Renal cortical epithelial cell (primary cell): Measurements from ENCODE around the gene AQP3. TPM values are rescaled to one million over a fixed set of nuclear protein-coding genes. Genes with fewer than 3 reads are reported as not detected.
"Not testable (repeated sequence)": the region's sequence is repeated elsewhere in the genome, so short reads cannot be mapped to it uniquely, and the experiment has no call there.

Source experiments
- DNase-seq: peaks from one replicate; pipeline ENCODE4 v3.0.0-alpha.2; 2011; ENCODE audit warnings: low read depth
- total RNA-seq: library from RNA; depleted of rRNA; stranded (reverse); fragments of >200 nt; gene quantifications from 2 replicates; pipeline ENCODE4 v1.2.3, GENCODE V29; 2014

The AQP3 gene
- 0.35 and 4.4 TPM in 2 replicates for total RNA-seq

DNA sequence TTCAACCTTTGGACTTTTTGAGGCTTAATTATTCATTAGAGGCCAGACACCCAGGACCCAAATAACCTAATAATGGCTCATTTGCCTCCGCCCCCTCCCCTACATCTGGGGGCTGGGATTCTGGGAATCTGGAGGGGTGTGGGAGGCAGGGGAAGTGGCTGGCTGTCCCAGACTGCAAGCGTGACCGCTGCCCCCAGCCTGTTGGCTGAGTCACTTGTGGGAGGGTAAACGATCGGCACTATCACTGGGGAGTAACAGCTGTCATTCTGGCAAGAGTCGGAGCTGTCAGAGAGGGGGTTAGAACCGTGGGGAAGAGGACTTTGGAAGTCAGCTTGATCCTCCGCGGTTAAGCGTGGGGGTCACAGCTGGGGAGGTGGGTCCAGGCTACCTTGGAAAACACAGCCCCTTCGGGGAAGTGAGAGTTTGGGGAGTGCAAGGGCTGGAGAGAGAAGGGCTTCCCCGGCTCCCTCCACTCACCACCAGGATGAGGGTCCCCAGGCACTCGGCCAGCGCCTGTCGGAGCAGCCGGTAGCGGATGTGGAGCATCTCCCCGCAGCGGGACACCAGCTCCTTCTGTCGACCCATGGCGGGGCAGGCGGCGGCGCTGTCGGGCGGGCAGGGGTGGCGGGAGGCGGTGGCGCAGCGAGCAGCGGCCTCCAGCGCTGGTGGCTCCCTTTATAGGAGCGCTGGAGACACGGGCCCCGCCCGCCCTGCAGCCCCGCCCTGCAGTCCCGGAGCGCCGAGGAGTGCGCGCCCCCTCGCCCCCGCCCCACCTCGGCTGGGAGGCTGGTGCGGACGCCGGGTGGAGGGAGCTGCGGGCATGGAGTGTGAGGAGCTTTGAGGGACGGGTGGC lies at the start of gene AQP3:
TSS of gene AQP3 (minus strand) at position 648 of the 853 bp plus-strand sequence. CDS start at position 585, 63 bp downstream.
- peak; percentile 85 for DNase-seq

DNA sequence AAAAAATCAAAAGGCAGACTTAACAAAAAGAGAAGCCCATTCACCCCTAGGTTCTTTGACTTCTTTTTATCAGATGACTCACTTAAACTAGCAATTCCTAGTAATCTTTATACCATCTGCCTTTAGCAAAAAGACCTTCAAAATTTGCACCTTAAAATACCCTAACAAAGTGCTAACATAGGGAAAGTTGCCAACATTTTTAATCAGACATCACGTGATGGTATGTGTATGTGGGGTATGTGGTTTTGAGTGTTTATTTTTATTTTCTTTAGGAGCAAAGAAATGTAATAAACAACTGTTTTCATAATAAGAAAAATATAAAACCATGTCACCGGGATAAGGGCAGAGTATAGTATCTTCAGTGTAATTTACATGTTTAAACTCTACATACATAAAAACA lies 46.4 kb upstream of the AQP3 start:
- DNase-seq: not testable (repeated sequence)

DNA sequence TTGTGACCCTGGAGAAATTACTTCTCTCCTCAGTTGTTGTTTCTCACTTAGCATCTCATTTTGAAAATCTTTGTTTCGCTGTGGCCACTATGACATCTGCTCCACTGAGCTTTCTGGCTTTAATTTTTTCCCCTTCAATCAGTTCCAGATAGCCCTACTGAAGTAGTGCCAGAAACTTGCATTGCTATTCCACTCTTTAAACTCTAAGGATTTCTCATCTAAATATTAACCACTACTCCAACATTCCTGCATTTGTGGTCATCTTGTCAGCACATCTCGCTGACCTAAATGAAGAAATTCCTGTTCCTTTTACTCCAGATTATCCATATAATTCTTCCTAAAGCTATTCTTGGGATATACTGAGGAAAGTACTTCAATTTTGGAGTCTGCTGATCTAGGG lies 41.7 kb upstream of the AQP3 start:
- peak; percentile 77 for DNase-seq

DNA sequence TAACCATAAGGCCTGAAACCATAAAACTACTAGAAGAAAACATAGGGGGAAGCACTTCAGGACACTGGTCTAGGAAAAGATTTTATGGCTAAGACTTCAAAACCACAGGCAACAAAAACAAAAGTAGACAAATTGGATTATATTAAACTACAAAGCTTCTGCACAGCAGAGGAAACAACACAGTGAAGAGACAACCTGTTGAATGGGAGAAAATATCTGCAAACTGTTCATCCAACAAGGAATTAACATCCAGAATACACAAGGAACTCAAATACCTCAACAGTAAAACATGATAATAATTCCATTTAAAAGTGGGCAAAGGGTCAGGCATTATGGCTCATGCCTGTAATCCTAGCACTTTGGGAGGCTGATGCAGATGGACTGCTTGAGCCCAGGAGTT lies 37.9 kb upstream of the AQP3 start:
- not testable (repeated sequence) for DNase-seq

DNA sequence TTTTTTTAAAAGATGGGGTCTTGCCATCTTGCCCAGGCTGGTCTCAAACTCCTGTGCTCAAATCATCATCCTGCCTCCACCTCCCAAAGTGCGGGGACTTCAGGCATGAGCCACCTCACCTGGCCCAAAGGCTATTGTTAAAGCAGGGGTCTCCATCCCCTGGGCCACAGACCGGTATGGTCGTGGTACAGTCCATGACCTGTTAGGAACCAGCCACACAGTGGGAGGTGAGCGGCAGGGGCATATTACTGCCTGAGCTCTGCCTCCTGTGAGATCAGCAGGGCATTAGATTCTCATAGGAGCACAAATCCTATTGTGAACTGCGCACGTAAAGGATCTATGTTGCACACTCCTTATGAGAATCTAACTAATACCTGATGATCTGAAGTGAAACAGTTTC lies 33.6 kb upstream of the AQP3 start:
- DNase-seq: no peak

DNA sequence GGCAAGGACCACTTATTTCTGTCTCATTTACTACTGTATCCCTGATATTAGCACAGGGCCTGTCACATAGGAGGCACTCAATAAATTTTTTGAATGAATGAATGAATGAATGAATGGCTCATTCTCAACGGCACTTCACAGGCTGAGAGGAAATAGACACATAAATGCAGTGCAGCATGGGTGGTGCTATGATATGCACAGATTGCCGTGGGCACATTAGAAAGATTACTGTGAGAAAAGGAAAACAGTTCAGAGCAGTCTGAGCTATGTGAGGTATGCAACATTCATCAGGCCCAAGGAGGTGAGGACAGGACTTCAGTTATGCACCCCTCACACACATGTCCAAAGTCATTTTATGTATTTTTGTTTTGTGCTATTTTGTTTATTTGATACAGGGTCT lies 32.7 kb upstream of the AQP3 start:
- peak; percentile 15 for DNase-seq

DNA sequence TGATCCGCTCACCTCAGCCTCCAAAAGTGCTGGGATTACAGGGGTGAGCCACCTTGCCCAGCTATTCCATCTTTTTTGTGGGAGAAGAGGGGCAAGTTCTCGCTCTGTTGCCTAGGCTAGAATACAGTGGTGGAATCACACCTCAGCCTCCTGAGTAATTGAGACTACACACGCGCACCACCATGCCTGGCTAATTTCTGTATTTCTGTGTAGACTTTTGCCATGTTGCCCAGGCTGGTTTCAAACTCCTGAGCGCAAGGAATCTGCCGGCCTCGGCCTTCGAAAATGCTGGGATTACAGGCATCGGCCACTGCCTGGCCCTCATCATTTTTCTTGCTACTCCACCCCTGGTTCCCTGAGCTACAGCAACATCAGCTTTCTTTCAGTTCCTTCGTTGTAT lies 29.1 kb upstream of the AQP3 start:
- DNase-seq: no peak

DNA sequence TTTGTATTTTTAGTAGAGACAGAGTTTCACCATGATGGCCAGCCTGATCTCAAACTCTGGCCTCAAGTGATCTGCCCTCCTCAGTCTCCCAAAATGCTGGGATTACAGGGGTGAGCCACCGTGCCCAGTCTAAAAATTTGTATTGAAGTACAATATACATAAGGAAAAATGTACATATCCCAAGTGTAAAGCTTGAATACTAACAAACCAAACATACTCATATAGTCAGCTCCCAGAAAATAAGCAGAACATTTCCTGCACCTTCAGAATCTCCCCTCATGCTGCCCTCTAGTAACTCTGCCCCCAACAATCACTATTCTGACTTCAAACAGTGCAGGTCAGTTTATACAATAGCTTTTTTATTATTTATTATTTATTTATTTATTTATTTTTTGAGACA lies 28.0 kb upstream of the AQP3 start:
- no peak for DNase-seq

DNA sequence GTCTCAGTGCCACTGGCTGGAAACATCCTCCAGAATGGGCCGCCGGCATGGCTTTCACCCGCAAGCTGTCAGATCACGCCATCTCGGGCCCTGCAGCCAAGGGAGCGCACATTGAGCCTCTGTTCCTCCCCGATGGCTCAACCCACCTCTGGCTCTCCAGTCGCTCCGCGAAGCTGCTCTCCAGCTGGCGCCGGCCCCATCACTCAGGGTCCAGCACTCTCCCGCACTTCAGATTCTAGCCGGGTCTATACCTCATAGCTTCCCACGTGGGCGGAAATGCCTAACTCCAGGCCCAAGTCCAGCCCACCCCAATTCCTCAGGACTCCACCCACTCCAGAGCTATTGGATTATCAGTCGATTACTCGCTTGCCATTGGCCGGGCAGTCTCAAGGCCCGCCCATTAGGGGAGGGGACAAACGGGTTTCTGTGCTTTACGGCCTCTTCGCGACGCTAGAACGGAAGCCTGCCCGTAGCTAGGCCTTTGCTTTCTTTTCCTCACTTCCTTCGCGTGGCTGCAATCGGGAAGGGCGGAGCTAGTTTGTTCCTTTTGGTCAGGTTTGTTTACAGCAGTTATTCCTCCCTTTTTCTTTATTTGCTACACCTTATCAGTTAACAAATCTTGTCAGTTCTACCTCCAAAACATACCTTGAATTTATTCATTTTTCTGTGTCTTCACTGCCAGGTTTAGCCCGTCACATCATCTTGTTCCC lies 26.4 kb upstream of the AQP3 start, which contains the start of gene NOL6:
TSS of gene NOL6 (minus strand) at position 282 of the 710 bp plus-strand sequence. CDS start at position 200, 82 bp downstream.
- peak; percentile 98 for DNase-seq

DNA sequence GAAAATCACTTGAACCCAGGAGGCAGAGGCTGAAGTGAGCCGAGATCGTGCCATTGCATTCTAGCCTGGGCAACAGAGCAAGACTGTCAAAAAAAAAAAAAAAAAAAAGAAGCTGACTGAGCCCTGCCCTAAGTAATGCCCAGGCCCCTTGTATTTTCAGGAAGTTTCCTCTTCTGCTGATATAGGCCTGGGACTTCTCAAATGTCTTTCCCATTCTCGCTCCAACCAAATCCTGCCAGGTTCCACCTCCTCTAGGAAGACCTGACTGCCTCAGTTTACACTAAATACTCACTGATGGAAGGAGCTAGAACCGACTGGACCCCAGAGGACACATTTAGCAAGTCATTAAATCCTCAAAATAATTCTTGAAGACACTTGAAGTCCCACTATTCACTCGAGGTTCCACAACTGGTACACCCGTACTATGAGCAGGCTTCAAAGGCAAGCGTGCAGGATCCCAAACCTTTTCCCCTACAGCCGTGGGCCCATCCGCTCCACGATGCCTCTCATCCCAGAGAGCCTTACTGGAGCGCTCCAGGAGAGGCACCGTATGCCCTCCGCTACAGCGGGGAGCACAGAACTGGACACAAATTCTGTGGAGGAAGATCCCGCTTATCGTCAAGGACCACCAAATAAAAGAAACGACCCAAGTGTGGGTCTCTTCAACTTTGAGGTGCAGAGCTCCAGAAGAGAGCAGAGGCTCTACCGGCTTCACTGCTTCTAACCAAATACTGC lies 25.7 kb upstream of the AQP3 start:
- no peak for DNase-seq

DNA sequence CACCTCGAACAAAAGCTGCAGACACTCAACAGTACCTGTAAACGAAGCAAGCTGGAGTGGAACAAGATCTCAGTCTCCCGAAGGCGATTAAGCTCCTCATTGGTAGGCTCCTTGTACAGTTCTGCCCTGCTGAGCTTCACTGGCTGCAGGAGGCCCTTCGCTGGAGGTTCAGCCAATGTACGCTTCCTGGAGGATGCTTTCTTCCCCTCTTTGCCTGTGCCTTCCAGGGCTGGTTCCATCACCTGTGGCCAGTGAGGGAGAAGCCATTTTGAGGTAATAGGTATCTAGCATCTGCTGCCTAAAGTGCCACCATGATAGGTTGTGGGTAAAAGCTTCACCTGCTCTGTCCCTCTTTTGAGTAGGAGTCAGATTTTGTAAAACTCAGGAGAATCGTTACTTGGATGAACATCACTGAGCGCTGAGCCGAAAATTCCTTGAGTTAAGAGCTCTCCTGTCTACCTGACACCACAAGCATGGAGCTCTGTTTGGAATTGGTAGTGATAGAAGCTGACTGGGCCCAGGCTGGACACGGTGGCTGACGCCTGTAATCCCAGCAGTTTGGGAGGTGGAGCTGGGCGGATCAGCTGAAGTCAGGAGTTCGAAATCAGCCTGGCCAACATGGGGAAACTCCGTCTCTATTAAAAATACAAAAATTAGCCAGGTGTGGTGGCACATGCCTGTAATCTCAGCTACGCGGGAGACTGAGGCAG lies 24.9 kb upstream of the AQP3 start:
- DNase-seq: no peak

DNA sequence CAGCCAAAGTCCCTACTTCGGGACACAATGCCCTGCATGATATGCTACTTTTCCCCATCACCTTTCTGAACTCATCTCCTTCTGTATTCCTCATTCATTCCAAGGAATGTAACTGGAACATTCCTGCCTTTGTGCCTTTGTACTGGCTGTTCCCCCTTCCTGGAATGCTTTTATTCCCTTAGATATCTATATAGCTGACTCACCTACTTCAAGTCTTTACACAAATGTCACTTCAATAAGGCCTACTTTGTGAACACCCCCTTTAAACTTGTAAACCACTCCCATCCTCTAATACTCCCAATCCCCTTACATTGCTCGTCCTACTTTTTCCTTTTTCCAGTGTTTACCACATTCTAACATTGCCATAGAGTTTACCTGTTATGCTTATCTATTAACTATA lies 24.0 kb upstream of the AQP3 start:
- no peak for DNase-seq

DNA sequence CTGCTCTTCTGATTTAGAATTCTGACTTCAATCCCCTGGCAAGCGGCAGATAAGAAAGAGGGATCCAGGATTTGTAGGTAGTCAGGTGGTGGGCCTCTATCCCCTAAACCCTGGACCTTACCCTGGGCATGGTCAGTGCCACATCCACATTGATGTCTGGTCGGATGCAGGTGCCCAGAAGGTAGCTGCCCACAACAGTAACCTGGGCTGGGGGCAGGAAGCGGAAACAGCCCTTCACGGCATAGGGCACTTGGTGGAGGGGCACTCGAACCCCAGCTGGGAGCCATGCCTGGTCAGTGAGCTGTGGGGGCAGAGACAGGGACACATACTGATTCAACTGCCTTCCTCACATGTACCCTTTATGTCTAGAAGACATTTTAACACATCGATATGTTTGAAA lies 22.5 kb upstream of the AQP3 start:
- no peak for DNase-seq

DNA sequence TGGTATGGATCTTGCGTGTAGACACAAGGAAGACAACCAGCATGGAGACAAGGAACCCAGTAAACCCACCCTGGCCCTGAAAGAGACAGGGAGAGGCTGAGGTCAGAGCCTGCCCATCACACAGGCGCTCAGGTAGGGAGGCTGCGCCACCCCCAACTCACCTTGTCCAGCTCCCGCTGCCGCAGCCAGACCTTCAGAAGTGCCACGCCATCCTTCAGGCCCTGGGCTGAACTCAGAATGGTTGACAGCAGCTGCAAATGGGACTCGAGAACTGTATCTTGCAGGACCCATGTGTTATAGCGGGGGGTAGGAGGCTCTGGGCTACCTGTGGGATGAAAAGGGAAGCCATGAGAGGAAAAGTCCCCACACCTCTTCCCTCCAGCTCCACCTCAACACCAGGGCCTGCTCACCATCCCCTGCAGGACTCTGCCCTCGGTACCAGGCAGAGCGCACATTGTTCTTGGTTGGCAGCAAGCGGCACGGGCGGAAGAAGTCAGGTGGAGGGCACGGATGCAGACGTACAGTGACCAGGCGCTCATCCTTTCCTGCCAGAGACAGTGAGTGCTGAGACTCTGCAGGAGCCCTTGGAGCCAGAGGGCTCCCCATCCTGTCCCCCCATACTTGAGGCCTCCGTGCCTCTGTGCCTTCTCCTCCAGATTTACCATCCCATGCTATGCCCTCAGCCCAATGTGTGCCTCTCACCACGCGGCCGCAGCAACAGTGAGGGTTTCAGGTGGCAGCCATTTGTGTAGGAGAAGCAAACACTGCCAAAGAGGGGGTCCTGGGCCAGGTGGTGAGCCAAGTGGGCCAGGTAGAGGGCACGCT lies 21.6 kb upstream of the AQP3 start:
- DNase-seq: no peak

DNA sequence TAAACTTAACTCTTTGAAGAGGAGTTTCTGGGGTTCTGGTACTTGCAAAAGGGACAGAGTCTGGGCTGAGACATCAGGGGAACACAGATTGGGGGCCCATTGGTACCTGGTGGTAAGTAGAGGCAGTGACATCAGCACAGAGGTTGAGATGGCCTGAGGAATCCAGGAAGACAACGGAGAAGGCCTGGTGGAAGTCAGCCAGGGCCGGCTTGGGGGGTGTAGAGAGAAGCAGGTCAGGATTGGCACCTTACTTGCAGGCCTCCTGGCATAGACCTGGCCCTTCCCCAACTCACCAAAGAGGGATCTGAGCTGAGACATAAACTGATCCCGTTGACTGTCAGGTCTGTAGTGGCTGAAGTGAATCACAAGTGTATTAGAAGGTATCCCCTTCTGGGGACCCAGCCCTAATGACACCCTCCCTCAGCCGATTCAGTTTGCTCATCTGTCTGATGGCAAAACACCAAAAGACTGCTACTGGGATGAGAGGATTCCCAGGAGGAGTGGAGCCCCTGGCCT lies 20.9 kb upstream of the AQP3 start:
- no peak for DNase-seq

DNA sequence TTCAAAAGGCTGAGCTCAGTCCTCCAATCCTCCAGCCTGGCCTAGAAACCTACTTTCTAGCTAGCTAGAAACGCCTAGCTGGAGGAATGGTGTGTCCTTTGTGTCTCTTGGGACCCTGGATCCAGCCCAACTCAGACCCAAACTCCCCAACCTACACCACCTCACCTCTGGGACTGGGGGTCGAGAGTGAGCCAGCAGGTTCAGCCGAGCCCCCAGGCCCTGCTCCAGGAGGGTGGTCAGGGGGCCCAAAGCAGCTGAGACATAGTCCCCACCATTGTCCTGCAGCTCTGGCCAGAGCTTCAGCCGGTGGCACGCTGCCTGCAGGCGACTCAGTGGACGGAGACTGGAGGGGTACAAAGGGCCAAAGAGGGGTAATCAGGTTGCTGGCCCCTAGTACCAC lies 20.1 kb upstream of the AQP3 start:
- DNase-seq: no peak

DNA sequence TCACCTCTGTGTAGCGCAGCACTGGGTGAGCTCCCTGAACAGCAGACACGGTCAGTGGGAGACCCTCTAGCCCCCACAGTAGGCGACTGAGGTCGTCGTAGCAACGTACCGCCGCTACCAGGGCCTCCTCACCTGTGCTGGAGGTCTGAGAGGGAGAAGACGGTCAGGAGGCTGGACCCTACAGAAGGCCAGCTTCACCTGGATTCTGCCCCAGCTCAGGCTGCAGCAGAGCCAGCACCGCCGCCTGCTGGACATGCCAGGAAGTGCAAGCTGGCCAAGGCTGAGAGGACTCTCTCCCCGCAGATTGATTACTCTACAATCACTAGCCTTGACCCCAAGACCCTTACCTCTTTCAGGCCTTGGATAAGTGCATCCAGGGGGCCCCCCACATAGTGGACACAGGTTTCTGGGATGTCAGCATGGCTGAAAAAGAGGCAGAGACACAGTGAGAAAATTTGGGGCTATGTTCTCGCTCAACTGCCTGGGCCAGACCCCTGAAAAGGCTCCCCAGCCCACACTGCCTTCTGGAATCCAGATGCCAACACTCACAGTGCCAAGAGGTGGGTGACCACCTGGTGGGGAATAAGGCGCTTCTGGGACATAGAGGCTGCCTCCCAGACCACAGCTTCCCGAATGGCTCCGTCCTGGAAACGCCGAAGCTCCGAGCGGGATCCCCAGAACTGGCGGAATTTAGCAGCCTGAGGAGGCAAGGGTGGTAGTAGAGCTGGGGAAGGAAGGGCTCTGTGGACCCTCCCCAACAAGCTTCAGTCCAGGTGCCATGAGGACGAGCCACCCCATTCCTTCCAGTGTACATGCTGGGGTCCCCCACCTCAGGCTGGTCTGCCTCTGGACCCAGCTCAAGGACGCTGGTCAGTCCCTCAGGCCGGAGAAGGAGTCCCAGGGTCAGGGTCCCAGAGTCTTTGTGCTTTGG lies 19.4 kb upstream of the AQP3 start:
- no peak for DNase-seq

DNA sequence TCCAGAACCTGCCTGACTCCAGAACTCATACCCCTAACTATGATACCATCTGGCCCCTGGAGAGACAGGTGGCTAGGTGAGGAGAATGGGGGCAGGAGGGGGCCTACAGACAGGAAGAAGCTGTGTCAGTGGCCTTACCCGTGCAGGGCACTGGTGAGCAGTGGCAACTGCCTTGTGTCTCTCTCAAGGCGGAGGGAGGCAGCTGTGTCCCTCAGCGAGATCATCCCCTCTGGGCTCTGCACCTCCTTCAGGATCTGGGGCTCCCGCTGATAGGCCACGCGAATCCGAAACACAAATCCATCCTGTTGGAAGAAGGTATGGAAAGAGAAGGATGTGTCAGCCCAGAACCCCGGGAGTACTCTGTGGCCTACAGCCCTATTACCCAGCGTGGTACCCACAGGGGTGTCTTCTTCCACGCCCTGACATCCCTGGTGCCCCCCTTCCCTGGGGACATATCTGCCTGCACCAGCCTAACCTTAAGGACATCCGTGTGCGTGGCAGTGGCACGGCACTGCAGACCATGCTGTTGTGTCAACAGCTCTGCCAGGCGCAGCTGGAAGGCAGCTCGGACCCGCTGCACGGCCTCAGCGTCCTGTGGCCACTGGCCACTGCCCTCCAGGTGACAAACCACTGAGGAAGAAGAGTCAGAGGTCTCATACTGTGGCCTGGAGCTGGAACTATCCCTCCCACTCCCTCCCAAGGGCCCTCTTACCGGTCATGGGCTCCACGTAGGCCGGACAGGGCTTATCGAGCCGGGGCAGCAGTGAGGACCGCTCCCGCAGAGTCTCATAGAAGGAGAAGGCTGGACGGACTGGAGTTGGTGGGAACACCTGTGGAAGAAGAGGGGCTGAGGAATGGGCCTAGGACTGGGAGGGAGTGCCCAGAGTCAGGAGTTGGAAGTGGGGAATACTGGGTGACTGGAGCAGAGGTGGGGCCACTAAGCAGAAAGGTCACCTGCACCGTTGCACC lies 18.5 kb upstream of the AQP3 start:
- no peak for DNase-seq
